H54 (cell line): ENCODE data around the gene TENM3.

Experiments used
- DNase-seq: peaks from one replicate; pipeline ENCODE4 v3.0.0; 2011; ENCODE audit warnings: low spot score, mixed read lengths; ENCODE audit not compliant: insufficient read length
- FAIRE-seq: peaks from 3 replicates; lab custom pipeline; 2011; peaks lifted over from hg19 to GRCh38; lab: Jason Lieb, UNC
- POLR2A ChIP-seq: IDR thresholded peaks from 2 replicates; pipeline ENCODE4 v1.6.1; 2011; ENCODE audit warnings: low read depth, mild to moderate bottlenecking, low read length

TENM3 gene

GRCh38 chr4:182765987-182766856, 523.0 kb downstream of the TENM3 start:
- TF ChIP-seq POLR2A = no peak
- FAIRE-seq = no peak
- no peak for DNase-seq

- no peak for TF ChIP-seq POLR2A
- FAIRE-seq = no peak
- no peak for DNase-seq
These were observed 523.7 kb downstream of the TENM3 start for GRCh38 chr4:182766857-182767250.

GRCh38 chr4:182768838-182769237, 525.6 kb downstream of the TENM3 start:
- TF ChIP-seq POLR2A = no peak
- DNase-seq (no peak), FAIRE-seq (no peak)

GRCh38 chr4:182770259-182770995, 527.2 kb downstream of the TENM3 start:
- FAIRE-seq (no peak), DNase-seq (no peak)
- TF ChIP-seq POLR2A = no peak

GRCh38 chr4:182770996-182771514, 527.9 kb downstream of the TENM3 start:
- TF ChIP-seq POLR2A = no peak
- DNase-seq (no peak), FAIRE-seq (no peak)

GRCh38 chr4:182775075-182775474, 531.9 kb downstream of the TENM3 start:
- TF ChIP-seq POLR2A = no peak
- DNase-seq = no peak
- no peak for FAIRE-seq

- DNase-seq (no peak), FAIRE-seq (no peak)
- no peak for TF ChIP-seq POLR2A
These were observed 533.3 kb downstream of the TENM3 start for GRCh38 chr4:182776376-182777105.

GRCh38 chr4:182778222-182778982, 535.2 kb downstream of the TENM3 start:
- TF ChIP-seq POLR2A = no peak
- DNase-seq (no peak), FAIRE-seq (no peak)

GRCh38 chr4:182786991-182787390, 543.8 kb downstream of the TENM3 start:
- TF ChIP-seq POLR2A = no peak
- no peak for FAIRE-seq
- DNase-seq = no peak

GRCh38 chr4:182788201-182788600, 545.0 kb downstream of the TENM3 start:
- no peak for TF ChIP-seq POLR2A
- FAIRE-seq (no peak), DNase-seq (no peak)

- DNase-seq (no peak), FAIRE-seq (no peak)
- TF ChIP-seq POLR2A = no peak
These were observed 546.3 kb downstream of the TENM3 start for GRCh38 chr4:182789529-182789928.

- DNase-seq = no peak
- FAIRE-seq = no peak
- no peak for TF ChIP-seq POLR2A
These were observed 552.4 kb downstream of the TENM3 start for GRCh38 chr4:182795446-182796238.
